SH-SY5Y (cell line): ENCODE results near the gene PSENEN.

Experiments used
- GATA2 ChIP-seq: IDR thresholded peaks from 2 replicates; pipeline ENCODE4 v1.6.1; 2011; ENCODE audit warnings: mild to moderate bottlenecking, low read depth, low read length
- GATA3 ChIP-seq: IDR thresholded peaks from 2 replicates; pipeline ENCODE4 v1.6.1; 2011; ENCODE audit warnings: low read depth, mild to moderate bottlenecking, low read length, moderate library complexity

The PSENEN gene

GRCh38 chr19:35750167-35750566 lies 4.7 kb downstream of the PSENEN start:
- TF ChIP-seq GATA3: no peak
- TF ChIP-seq GATA2: no peak

GRCh38 chr19:35751839-35752745 lies 6.6 kb downstream of the PSENEN start:
- TF ChIP-seq GATA3 (no peak), GATA2 (no peak)

GRCh38 chr19:35752746-35753350 lies 7.4 kb downstream of the PSENEN start:
- no peak for TF ChIP-seq GATA3
- TF ChIP-seq GATA2: no peak

GRCh38 chr19:35753634-35754369 lies 8.4 kb downstream of the PSENEN start:
- no peak for TF ChIP-seq GATA3
- no peak for TF ChIP-seq GATA2

GRCh38 chr19:35754370-35755130 lies 9.1 kb downstream of the PSENEN start:
- TF ChIP-seq GATA3 (no peak), GATA2 (no peak)

- TF ChIP-seq GATA3: no peak
- no peak for TF ChIP-seq GATA2
Observed at GRCh38 chr19:35755131-35755549, 9.7 kb downstream of the PSENEN start.

- TF ChIP-seq GATA2 (no peak), GATA3 (no peak)
Observed at GRCh38 chr19:35755550-35756376, 10.3 kb downstream of the PSENEN start.

GRCh38 chr19:35756377-35757230 lies 11.2 kb downstream of the PSENEN start, which contains the start of gene HSPB6:
Gene HSPB6 (minus strand): TSS chr19:35757029. CDS start chr19:35757008, 21 bp downstream.
- TF ChIP-seq GATA3 (no peak), GATA2 (no peak)

GRCh38 chr19:35757231-35757748 lies 11.8 kb downstream of the PSENEN start:
- TF ChIP-seq GATA3: no peak
- TF ChIP-seq GATA2: no peak

GRCh38 chr19:35757749-35758608 lies 12.5 kb downstream of the PSENEN start, which contains the start of gene PROSER3:
Gene PROSER3 (plus strand): TSS chr19:35758176. CDS start chr19:35758216, 40 bp downstream.
- TF ChIP-seq GATA2 (no peak), GATA3 (no peak)

GRCh38 chr19:35759697-35760096 lies 14.2 kb downstream of the PSENEN start:
- TF ChIP-seq GATA2 (no peak), GATA3 (no peak)
